Stimulated activated CD4-positive, alpha-beta T cell treated with anti-CD3 and anti-CD28 coated beads, Interleukin-1b, Interleukin-23, amount 100 ng/mL, for 48 hours (primary cell): ENCODE data around the gene LYSET.
"Not testable (repeated sequence)": the region's sequence is repeated elsewhere in the genome, so short reads cannot be mapped to it uniquely, and the experiment has no call there.

ENCODE experiments used
- DNase-seq: peaks from one replicate; pipeline ENCODE4 v3.0.0-alpha.2; 2020

LYSET gene

GRCh38 chr14:93230539-93230938, 45.4 kb downstream of the LYSET start:
- DNase-seq = no peak

- DNase-seq = no peak
Observed at GRCh38 chr14:93231129-93231979, 46.2 kb downstream of the LYSET start.

- no peak for DNase-seq
Observed at GRCh38 chr14:93232159-93232558, 47.0 kb downstream of the LYSET start.

GRCh38 chr14:93233078-93233477, 48.0 kb downstream of the LYSET start:
- not testable (repeated sequence) for DNase-seq

- no peak for DNase-seq
Observed at GRCh38 chr14:93234798-93235197, 49.7 kb downstream of the LYSET start.
